GM21786 (cell line): ENCODE results near the gene SHD.

Source experiments
- ATAC-seq: cut with Tn5 transposase; IDR thresholded peaks from one replicate; pipeline ENCODE4 v1.9.1; 2021; ENCODE audit not compliant: unreplicated experiment

The SHD gene

GRCh38 chr19:4297901-4298809 is 19.1 kb downstream of the SHD start:
- no peak for ATAC-seq

DNA sequence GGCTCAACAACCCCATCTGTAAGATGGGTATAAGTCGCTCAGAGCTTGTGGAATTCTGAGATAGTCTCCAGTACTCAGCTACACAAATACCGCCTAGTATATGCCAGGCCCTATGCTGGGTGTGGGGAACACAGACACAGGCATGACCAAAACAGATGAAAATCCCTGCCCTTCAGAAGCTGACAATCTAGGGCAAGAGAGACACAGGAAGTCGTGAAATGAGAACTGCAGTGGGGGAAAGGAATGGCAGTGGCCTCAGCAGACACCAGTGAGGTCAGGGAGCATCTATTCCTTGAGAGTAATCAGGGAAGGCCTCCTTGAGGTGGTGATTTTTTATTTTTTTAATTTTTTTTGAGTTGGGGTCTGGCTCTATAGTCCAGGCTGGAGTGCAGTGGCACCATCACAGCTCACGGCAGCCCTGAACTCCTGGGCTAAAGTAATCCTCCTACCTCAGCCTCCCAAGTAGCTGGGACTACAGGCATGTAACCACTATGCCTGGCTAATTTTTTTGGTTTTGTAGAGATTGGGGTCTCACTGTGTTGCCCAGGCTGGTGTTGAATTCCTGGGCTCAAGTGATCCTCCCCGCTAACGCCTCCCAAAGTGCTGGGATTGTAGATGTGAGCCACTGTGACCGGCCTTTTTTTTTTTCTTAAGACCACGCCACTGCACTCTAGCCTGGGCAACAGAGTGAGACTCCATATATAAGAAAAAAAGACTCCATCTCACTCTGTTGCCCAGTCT is 19.9 kb downstream of the SHD start:
- no peak for ATAC-seq

GRCh38 chr19:4300589-4300988 is 21.5 kb downstream of the SHD start:
- no peak for ATAC-seq

- no peak for ATAC-seq
These were observed 22.6 kb downstream of the SHD start for GRCh38 chr19:4301590-4302242.

GRCh38 chr19:4302243-4302640 is 23.2 kb downstream of the SHD start, which contains the start of gene TMIGD2:
Gene TMIGD2, minus strand, starts transcription at chr19:4302389. Its CDS starts 4 bp downstream, at chr19:4302385.
- ATAC-seq: no peak

GRCh38 chr19:4303819-4304537 is 24.9 kb downstream of the SHD start:
- no peak for ATAC-seq

GRCh38 chr19:4304538-4305256 is 25.6 kb downstream of the SHD start, which contains the start of gene FSD1:
Gene FSD1, plus strand, starts transcription at chr19:4304598. Its CDS starts 149 bp downstream, at chr19:4304747.
- ATAC-seq: no peak

- ATAC-seq: no peak
These were observed 26.2 kb downstream of the SHD start for GRCh38 chr19:4305257-4305612.

DNA sequence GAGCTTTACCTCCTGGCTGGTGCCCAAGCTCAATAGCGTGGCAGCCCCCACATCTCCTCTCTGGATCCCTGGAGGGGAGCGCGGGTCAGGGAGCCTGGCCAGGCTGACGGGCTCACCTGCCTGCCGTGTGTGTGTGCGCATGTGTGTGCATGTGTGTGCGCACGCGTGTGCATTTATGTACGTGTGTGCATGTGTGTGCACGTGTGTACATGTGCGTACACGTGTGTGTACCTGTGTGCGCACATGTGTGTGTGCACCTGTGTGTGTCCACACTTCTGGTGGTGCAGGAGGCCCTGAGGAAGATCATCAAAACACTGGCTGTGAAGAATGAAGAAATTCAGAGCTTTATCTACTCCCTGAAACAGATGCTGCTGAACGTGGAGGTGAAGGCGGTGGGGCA is 26.6 kb downstream of the SHD start:
- ATAC-seq: no peak

DNA sequence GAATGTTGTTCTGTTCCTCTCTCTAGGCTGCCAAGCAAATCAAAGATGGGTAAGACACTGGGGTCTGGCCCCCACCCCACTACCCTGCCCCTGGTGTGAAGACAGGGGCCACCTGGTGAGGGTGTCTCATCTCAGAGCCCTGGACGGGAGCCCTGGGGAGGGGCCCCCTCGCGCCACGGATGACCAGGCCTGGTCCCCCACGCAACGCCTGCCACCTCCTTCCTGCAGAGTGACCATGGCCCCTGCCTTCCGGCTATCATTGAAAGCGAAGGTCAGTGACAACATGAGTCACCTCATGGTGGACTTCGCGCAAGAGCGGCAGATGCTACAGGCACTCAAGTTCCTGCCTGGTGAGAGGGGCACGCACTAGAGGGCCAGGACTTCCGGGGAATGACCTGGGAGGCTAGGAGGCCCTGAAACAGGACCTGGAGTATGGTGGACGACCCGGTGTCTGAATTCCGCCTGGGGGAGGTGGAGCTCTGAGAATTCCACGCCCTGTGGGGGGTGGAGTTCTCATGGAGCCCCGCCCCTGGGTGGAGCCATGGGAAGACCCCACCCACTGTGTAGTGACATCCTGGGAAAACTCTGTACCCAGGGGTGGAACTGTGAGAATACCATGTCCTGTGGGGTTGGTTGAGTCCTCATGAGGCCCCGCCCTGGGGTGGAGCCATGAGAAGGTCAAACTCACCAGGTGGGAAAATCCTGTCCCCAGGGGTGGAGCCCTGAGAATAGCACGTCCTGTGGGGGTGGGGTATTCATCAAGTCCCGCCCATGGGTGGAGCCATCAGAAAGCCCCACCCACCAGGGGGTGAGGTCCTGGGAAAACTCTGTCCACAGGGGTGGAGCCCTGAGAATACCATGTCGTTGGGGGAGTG is 31.4 kb downstream of the SHD start:
- no peak for ATAC-seq

GRCh38 chr19:4313847-4314490 is 34.9 kb downstream of the SHD start:
- no peak for ATAC-seq

DNA sequence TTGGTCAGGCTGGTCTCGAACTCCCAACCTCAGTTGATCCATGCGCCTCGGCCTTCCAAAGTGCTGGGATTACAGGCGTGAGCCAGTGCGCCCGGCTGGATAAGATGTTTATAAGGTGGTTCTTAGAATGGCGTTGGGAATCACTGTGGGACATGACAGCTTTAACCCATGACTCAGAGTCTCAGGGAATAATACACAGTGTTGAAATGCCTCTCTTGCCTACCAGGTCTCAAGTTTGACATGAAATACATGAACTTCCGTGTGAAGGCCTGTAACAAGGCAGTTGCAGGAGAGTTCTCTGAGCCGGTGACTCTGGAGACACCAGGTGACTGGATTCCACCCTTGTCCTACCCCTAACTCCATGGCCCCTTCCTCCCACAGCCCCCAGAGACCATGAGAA is 37.9 kb downstream of the SHD start:
- no peak for ATAC-seq

DNA sequence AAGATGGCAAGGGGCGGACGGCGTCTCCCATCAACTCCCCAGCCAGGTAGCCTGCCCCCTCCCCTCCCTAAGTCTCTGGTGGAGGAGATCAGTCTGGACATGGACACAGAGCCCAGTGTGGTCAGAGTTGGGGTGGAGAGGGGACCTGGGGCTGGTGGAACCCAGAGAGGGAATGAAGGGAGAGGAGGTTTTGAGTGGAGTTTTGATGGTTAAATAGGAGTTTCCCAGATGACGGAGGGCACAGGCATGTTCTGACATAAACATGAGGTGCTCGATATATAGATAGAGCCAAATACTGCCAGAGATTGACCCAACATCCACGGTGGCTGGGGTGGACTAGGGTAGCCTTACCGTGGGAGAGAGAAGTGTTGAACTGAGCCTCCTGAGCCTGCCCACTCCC is 39.4 kb downstream of the SHD start:
- no peak for ATAC-seq

- ATAC-seq: no peak
These were observed 40.1 kb downstream of the SHD start for GRCh38 chr19:4319067-4319718.

DNA sequence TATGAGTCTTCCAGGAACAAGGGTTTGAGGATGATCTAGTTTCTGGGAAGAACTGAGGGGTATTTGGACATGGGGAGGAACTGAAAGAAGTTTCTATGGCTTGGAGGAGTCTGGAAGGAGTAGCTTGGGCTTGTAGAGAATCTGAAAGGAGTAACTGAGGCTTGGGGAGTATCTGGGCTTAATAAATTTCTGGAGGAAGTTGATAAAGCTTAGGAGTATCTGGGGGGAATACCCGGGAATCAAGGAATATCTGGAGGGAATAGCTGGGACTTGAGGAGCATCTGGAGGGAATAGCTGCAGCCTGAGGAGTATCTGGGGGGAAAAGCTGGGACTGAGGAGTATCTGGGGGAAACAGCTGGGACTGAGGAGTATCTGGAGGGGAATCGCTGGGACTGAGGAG is 41.4 kb downstream of the SHD start:
- no peak for ATAC-seq

GRCh38 chr19:4322942-4323665 is 44.0 kb downstream of the SHD start:
- ATAC-seq: no peak

DNA sequence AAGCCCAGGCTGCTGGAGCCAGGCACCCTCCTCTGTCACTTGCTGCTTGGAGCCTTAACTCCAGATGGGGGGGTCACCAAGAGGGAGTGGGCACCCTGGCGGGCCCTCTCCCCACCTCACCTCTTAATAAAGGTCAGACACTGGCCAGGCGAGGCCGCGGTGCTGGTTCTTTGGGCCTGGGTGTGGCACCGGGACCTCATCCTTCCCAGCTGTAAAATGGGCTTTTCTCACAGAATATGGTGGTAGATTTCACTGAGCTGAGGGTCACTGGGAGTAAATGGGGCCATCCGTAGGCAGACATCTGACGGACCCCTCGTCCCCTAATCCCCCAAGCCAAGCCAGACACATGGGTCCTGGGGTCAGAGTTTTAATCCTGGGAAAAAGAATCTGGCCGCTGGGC is 44.6 kb downstream of the SHD start:
- no peak for ATAC-seq

DNA sequence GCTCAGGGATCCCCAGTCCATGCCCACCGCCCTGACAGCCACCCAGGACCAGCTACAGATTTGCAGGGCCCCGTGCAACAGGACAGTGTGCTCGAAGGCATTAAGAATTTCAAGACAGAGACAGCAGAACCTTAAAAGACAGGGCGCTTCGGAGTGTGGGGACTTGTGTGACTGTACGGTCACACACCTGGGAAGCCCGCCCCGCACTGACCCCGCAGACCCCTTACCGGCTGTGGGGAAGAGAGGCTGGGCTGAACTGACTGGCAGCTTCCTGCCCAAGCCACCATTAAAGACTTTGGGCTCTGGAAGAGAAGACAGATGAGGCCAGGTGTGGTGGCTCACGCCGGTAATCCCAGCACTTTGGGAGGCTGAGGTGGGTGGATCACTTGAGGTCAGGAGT is 45.2 kb downstream of the SHD start:
- no peak for ATAC-seq
